HG03175 (cell line): ENCODE data around the gene CKAP2L.
"Not testable (repeated sequence)": the region's sequence is repeated elsewhere in the genome, so short reads cannot be mapped to it uniquely, and the experiment has no call there.

Experiments used
- ATAC-seq: cut with Tn5 transposase; IDR thresholded peaks from one replicate; pipeline ENCODE4 v1.9.1; 2021; ENCODE audit warnings: mild to moderate bottlenecking, moderate library complexity; ENCODE audit not compliant: unreplicated experiment

The CKAP2L gene

DNA sequence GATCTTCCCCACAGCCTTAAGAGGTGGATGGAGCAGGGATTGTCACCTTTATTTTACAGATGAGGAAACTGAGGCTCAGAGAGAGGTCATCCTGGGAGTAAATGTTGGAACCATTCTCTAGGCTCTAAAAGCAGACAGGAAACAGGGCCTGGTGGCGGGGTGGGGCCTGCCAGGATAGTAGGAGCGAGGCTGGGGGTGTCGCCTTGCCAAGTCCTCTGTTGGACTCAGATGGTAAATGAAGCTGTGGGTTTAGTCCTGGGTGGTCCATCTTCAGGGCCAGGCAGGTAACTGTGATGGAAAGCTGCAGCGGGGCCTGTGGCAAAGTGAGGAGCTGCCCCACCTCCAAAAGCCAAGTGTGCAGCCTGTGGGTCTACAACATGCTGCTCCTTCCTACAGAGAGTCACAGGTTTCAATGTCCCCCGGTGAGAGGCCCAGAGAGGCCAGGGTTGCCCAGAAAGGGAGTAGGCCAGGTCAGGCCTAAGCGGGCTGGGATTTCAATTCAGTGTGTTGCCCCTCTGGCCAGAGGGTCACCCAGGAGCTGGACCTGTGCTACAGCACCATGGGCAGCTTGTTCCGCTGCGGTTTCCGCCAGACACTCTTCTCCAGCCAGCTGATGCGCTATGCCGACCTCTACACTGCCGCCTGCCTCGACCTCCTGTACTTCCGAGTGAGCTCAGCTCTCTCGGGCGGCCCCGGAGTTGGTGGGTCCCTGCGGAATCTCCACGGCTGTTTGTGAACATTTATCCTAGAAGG, 37.0 kb downstream of the CKAP2L start:
- no peak for ATAC-seq

DNA sequence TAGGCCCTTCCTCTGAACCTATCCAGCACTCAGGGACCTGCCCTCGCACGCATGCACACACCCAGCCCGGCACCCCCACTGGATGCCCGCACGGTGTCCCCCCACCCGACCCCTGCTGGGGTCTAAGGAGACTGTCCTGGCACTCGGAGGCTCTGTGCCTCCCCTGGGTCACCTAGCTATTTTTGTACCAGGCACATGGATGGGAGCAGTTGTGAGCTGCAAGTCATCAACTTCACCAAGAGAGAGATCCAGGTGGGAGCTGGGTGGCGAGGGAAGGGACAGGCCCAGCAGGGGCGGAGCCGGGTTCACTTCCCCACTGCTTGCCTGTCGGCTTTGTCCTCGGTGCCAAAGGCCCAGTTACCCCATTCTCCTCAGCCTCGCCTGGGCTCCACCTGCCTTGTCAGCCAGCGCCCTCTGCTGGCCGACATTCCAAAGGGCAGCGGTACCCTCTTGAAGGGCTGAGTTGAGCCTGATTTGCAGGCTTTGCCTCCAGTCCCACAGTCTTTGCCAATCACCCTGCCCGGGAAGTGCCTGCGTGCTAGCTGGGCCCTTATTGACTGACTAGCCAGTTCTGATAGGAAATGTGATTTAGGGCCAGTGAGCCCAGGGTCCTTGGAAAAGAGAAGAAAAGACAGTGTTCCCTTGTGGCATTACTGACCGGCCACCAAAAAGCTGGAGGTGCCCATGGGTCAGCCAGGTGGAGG, 37.8 kb downstream of the CKAP2L start:
- ATAC-seq = peak; percentile 79

DNA sequence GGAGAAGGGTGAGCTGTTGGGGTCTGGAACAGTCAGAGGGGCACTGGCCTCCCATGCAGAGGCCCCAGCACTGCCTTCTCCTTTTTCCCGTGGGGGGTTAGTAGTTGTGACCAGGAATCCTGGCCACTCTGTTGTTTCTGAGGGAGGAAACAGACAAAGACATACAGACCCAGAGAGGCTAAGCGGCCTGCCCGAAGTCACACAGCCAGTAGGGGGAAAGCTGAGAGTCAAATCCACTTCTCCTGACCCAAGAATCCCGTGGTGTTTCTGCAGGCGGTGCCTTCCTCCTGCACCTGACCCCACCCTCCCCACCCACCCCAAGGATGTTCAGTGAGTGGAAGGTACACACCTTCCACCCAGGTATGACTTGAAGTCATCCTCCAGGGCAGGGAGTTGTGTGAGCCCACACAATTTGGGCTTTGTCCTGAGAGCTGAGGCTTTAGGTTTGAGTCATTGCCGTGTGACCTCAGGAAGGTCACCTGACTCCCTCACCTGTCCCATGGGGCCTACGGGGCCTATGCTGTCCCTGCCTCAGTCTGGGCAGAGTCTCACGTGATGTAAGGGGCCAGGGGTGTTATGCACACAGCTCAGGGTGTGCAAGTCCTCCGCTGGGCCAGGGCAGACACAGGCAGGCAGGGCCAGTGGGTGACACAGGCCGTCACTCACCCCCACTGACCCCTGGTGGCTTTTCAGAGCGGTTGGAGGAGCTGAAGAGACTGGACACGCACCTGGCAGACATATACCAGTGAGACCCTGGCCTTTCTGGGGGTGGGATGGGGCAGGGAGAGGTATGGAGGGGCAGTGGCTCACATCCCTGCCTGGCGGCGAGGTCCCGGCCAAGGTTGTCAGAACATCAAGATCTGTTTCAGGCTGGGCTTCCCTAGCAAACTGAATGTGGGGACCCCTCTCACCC, 38.6 kb downstream of the CKAP2L start:
- ATAC-seq = no peak

DNA sequence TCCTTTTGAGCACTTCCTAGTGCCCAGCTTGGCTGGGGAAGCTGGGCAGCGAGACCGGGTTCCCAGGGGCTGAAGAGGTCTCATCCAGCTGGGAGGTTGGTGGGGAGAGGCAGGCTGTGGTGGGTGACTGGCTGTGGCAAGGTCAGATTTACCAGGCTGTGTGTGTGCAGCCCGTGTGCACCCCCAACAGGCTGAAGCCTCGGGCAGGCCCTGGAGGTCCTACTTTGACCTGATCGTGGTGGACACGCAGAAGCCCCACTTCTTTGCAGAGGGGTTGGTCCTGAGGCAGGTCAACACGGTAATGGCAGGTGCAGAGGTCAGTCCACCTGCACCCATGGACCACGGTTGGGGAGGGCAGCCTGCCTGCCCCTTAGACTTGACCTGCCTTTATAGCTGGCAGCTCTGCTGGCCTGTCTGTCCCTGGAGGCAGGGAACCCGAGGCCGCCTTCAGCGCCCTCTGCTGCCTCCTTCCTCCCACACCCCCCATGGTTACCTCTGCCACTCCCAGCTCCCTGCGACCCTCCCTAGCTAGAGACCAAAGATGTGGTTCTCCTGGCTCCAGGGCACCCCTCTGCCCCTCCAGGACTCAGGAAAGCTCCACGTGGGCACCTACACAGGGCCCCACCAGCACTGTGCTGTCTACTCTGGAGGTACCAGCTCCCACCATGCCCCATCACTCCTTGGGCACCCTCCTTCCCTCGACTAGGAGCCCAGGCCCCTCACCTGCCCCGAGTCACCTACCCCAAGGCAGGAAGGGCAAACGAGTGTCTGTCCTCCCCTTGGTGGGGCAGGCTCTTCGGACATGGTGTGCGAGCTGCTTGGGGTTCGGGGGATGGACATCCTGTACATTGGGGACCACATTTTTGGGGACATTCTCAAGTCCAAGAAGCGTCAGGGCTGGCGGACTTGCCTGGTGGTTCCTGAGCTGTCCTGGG, 39.6 kb downstream of the CKAP2L start:
- no peak for ATAC-seq

DNA sequence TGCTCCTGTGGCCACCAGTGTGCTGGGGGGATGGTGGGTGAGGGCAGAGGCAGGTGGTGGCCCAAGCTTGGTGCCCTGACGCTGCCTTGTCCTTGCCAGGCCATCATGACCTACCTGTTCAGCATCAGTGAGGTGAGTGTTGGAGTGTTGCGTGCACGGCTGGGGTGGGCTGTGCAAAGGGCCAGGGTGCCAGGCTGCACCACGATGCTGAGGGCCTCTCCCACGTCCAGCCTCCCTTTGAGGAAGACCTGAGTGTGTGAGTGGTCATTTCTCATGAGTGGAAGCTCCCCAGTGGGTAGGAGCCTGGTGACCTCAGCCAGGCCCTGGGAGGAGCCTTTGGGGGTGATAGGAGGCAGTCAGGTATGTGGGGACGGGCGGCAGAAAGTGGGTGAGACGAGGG, 40.4 kb downstream of the CKAP2L start:
- ATAC-seq = no peak

DNA sequence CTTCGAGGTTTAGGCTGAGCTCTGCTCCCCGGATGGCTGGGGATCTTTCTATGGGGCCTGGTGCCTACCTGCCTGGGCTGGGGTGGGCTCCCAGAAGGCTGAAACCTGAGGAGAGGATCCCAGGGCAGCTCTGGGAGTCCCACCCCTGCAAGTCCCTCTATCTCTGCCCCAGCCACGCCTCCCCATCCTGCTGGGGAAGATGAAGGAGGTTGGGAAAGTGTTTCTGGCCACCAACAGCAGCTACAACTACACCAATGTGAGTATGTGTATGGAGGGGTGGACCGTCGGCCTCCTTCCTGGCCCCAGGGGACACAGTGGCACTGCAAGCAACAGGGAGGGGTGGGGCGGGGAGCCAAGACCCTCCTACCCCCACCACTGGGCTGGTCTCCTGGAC, 40.9 kb downstream of the CKAP2L start:
- no peak for ATAC-seq

DNA sequence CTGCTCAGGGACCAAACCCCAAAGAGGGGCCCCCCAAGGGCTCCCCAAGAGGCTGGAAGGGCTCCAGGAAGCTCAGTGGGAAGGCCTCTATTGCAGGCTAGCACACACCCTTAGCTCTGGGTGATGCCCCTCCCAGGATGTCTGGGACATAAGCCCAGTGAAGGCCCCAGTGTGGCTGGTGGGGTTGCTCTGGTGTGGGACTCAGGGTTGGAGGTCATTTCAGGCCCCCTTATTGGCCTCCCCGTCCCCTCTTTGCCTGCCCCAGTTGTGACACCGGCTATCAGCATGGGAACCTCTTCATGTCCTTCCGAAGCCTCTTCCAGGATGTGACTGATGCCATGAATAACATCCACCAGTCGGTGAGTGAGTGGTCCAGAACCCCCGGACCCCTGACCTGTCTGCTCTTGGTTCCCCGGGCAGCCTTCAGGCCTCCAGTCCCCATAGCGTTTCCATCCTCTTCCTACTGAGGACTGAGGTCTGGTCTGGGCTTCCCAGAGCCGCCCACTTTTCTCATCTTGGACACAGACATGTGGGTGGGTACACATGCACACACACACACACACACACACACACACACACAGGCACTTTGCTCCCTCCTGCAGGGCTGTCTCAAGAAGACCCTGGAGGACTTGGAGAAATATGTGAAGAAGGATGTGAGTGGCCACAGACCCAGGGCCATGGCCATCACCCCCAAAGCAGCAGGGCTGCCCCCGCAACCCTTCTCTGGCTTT, 41.4 kb downstream of the CKAP2L start:
- ATAC-seq = no peak

DNA sequence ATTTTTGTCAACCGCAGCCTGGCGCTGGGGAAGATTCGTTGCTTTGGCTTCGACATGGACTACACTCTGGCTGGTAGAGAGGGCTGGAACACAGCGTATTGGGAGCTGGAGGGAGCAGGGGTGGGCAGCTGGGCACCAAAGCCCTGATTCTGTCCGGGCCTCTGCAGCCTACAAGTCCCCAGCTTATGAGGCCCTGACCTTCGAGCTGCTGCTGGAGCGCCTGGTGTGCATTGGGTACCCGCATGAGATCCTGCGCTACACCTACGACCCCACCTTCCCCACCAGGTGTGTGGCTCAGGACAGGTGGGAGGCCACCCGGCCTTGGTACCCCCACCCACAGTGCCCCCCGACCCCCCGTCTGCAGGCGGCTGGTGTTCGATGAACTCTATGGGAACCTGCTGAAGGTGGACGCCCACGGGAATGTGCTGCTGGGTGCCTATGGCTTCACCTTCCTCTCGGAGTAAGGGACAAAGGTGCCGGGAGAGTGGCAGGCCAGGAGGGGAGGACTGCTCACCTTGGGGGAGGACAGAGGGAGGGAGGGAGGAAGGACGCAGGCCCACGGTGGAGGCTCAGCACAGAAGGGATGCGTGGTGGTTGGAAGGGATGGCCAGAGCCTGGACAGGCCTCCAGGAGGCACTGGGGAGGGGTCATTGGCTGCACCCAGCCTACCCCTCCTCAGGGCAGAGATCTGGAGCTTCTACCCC, 42.4 kb downstream of the CKAP2L start:
- ATAC-seq = no peak

DNA sequence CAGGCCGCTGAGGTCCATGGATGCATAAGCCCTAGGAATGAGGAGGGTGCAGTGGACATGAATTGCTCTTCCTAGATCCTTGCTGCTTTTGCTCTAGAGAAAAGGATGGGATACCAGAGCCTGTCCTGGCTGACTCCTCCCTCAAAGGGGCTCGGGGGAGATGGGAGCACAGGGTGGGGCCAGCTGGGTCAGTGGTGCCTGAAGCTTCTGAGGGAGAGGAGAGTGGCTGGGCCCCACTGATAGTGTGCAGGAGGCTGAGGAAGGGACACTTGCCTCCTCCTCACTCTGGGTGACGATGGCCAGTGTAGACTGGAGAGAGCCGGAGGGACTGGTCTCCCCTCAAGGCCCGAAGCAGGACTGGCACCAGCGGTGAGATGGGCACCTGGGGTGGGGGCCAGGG, 43.6 kb downstream of the CKAP2L start, which contains the start of gene NT5DC4:
Gene NT5DC4, plus strand, starts transcription at position 236 of the 400 bp plus-strand sequence. Its CDS starts 60 bp downstream, at position 296.
- no peak for ATAC-seq

DNA sequence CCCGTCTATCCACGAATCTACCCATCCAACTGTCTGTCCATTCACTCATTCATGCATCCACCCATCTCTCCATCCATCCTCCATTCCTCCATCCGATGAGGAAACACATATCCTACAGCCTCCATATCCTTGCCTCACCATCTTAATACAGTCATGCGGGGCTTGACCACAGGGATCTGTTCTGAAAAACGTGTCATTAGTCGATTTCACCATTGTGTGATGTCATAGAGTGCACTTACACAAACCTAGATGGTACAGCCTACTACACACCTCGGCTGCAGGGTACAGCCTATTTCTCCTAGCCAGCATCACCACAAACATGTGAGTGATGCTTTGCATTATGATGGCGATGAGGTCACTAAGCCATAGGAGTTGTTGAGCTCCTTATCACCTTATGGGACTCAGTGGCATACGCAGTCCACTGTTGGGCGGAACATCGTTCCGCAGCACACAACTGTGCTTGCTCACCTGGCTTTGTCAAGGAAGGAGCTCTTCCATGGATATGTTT, 45.5 kb downstream of the CKAP2L start:
- ATAC-seq = no peak

DNA sequence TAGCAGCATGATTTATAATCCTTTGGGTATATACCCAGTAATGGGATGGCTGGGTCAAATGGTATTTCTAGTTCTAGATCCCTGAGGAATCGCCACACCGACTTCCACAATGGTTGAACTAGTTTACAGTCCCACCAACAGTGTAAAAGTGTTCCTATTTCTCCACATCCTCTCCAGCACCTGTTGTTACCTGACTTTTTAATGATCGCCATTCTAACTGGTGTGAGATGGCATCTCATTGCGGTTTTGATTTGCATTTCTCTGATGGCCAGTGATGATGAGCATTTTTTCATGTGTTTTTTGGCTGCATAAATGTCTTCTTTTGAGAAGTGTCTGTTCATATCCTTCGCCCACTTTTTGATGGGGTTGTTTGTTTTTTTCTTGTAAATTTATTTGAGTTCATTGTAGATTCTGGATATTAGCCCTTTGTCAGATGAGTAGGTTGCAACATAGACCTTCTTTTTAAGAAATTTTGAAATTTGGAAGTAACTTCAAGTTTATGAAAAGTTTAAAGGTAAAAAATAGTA, 47.5 kb downstream of the CKAP2L start:
- not testable (repeated sequence) for ATAC-seq

DNA sequence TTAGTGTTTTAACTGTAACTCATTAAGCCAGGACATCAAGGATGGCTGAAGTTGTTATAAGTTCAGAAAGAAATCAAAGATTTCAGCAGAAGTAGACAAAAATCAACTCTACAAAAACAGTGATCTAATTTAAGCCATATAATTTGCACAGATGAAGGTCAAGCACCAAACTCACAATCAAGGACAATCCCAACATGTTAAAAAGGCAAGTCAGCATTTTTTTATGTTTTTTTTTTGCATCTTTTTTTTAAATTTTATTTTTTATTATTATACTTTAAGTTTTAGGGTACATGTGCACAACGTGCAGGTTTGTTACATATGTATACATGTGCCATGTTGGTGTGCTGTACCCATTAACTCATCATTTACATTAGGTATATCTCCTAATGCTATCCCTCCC, 48.3 kb downstream of the CKAP2L start:
- not testable (repeated sequence) for ATAC-seq

DNA sequence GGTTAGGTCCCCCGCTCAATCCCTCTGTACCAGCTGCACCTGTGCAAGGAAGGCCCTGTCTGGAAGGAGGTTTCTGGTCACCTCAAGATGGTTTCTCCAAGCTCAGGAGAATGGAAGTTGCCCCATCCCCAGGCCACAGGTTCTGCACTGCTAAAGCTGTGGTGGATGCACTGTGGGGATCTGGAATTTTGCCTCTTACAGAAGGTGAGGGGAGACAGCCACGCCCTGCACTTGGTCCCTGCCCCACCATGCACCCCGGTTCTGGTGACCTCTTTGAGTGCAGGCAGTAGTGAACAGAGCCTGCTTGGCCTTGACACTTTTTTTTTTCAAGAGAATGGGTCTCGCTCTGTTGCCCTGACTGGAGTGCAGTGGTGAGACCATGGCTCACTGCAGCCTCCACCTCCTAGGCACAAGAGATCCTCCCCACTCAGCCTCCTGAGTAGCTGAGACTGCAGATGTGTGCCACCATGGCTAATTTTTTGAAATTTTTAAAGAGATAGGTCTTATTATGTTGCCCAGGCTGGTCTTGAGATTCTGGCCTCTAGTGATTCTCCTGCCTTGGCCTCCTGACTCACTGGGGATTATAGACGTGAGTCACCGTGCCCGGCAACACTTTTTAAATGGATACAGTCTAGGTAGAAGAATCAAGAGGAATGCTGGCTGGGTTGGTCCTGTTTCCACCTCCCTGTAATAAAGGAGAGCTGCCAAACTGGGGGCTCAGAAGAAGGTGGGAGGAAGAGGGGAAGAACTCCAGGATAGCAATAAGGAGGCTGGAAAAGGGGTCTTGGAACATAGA, 49.4 kb downstream of the CKAP2L start:
- no peak for ATAC-seq

DNA sequence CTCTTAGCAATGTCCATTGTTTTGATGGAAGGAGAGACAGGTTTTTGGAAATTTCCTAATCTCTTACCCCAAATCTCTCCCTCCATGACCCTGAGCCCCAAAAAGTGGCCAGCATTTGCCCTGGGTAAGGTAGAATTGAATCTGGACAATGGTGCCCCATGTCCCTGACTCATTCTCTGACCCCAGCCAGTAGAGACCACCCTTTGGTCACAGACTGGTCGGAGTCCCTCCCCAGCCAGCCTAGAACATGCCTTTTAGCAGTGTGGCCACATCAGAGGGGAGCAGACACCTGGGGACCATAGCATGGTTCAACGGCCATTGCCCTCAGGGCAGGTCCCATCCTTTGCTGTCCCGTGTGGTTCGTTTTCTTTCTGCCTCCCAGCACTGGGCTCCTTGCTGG, 50.1 kb downstream of the CKAP2L start:
- ATAC-seq = no peak

DNA sequence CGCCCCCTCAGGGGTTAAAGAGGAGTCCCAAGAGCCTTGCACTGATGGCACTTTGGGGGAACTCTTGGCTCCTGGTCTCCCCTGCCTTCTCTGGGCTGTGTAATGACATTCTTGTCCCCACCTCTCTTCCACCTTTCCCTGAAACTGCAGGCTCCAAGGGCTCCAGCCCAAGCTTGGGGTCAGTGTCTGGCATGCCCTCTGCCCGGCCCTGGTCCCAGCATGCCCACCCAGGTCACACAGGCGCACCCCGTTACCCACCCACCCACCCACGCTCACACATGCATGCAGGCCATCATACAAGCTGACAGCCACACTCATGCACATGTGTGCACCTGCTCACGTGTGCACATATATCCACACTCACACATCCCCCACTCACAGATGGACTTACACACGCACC, 50.5 kb downstream of the CKAP2L start:
- no peak for ATAC-seq

DNA sequence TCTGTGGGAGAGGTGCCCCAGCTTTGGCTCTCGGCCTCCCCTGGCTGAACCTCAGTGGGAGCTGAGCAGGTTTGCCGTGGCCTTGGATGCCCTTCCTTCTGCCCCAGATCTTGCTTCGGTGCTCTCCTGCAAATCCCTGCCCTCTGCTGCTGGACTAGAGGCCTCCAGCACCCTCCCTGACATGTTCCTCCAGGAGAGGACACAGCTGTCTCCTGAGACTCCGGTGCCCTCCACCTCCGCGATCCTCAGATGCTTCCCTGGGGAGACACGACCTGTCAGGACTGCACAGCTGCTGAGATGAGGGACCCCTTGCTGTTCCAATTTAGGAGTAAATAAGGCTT, 50.9 kb downstream of the CKAP2L start:
- ATAC-seq = no peak

DNA sequence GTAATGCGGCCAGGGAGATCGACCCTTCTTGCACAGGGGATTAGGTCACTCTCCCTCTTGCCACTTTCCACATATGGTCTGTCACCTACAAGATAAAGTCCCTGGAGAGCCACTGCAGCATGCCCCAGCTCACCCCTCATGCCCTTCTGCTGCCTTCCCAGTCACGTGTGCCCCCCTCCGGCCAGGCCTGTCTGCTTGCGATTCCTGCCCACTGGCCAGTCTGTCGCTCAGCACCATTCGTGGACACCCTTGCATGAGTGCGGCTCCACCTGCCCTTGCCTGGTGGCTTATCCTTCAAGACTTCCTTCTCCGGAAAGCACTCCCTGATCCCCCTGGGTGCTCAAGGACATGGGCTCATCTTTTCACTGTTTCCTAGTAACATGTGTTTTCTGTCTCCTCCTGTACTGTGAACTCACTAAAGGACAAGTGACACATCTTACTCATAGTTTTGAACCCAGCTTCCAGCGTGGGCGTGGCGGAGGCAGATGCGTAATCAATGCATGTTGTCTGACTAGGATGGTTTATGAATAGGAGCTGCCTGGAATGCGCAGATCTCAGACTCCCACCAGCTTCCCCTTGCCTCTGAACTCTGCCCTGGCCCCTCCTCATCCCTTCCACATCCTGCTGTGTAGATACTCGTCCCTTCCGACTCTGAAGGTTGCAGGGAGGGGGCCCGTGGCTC, 51.4 kb downstream of the CKAP2L start:
- ATAC-seq = no peak
